HFF-Myc (cell line): ENCODE results near the gene GPR31.
A peak's percentile ranks its signal among the peaks of the same experiment; 100 is the strongest.

ENCODE experiments used
- DNase-seq: peaks from one replicate; pipeline ENCODE4 v3.0.0-alpha.2; 2011; ENCODE audit warnings: low read depth; ENCODE audit errors: extremely low read depth
- H3K4me3 ChIP-seq: replicated peaks from 2 replicates; pipeline ENCODE4 v1.5.1; 2011; ENCODE audit warnings: low read depth, mild to moderate bottlenecking, control low read depth, low read length
- TF ChIP-seq, protein P1 (sequence below): IDR thresholded peaks from 2 replicates; pipeline ENCODE4 v1.5.1; 2012; ENCODE audit warnings: mild to moderate bottlenecking, low read depth, low read length, control low read depth; ENCODE audit errors: missing control alignments

Gene GPR31

DNA sequence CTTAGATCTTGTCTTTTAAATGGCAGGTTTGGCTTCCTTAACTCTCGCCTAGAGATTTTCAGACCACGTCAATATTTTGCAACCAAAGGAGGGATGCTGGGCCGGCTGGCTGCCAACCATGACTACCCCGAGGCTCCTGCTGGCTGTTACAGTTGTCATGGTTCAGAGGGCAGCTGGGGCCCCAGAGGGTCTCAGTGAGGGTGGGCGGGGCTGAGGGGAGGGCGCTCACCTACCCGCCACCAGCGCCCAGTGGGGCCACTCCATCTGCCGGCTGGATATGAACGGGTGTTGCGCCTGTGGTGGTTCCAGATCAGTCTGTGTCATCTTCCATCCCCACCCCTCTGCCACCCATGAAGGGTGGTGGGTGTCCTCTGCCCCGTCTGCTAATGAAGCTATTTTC is 12.3 kb downstream of the GPR31 start:
- no peak overlapping the region for H3K4me3 ChIP-seq
- TF ChIP-seq, protein P1, sequence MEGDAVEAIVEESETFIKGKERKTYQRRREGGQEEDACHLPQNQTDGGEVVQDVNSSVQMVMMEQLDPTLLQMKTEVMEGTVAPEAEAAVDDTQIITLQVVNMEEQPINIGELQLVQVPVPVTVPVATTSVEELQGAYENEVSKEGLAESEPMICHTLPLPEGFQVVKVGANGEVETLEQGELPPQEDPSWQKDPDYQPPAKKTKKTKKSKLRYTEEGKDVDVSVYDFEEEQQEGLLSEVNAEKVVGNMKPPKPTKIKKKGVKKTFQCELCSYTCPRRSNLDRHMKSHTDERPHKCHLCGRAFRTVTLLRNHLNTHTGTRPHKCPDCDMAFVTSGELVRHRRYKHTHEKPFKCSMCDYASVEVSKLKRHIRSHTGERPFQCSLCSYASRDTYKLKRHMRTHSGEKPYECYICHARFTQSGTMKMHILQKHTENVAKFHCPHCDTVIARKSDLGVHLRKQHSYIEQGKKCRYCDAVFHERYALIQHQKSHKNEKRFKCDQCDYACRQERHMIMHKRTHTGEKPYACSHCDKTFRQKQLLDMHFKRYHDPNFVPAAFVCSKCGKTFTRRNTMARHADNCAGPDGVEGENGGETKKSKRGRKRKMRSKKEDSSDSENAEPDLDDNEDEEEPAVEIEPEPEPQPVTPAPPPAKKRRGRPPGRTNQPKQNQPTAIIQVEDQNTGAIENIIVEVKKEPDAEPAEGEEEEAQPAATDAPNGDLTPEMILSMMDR: no peak

DNA sequence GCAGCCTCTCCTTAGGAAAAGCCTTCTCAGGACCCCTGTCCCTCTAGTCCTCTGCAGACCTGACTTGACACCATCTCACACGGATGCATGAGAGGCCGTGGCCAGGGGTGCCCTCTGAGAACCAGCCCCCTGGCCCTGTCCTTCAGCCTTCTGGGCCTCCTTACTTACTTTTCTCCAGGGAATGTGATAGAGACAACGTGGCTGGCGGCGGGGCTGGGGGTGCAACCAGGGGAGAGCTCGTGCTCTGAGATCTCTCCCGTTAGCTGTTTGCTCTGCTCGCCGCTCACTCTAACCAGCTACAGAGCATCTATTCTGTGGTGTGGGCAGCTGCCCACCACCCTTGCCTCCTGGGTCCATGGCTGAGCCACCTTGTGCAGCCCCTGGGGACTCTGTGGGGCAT is 14.7 kb downstream of the GPR31 start:
- no peak for DNase-seq
- H3K4me3 ChIP-seq: no peak overlapping the region
- TF ChIP-seq, protein P1: no peak

More for the DNA sequence above, 12.3 kb downstream of the GPR31 start:
- no peak for DNase-seq

DNA sequence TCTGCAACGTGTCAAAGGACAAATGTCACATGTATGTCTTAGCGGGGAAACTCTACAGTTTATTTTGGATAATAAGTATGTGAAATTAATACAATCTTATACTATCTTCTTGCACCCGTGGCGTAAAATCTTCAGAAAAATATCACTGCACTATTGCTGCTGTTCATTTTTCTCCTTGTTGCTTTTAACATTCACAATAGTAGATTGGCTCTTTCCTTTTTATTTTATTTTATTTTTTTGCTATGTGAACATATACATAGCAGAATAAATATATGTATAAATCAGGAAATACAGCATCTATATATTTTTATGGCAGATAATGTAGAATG is 15.4 kb downstream of the GPR31 start:
- DNase-seq: no peak
- TF ChIP-seq, protein P1: no peak
- no peak overlapping the region for H3K4me3 ChIP-seq

DNA sequence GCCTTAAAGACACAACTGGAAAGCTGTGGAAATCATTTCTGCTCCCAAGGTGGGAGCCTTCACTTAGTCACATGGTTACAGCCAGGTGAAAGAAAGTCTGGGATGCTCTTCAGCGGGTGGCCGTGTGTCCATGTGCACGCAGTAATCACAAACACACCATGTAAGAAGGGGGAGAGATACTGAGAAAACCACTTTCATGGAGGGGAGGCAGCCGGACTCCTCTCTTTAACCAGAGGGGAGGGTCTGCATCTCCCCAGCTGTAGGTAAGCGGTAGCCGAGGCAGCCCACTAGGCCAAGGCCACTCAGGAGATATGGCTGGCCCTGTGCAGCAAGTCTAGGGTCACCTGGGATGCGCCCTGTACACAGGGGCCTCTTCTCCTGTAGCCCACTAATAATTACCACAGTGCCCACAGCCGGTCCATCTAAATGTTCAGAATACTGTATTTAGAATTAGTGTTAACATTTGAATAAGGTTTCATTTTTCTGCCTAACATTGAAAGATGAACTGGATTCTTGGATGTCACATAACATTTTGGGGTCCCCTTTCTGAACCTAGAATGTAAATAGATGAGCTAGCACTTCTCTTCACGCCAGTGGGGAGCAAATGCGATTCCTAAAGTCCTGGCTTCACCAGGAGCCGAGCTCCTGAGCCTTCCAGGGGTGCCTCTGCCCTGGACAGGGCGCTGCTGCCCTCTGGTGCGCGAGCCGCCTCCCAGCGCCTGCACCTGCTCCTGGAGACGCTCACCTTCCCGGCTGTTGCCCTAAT is 15.9 kb downstream of the GPR31 start:
- TF ChIP-seq, protein P1: peak; percentile 57
- no peak for DNase-seq

DNA sequence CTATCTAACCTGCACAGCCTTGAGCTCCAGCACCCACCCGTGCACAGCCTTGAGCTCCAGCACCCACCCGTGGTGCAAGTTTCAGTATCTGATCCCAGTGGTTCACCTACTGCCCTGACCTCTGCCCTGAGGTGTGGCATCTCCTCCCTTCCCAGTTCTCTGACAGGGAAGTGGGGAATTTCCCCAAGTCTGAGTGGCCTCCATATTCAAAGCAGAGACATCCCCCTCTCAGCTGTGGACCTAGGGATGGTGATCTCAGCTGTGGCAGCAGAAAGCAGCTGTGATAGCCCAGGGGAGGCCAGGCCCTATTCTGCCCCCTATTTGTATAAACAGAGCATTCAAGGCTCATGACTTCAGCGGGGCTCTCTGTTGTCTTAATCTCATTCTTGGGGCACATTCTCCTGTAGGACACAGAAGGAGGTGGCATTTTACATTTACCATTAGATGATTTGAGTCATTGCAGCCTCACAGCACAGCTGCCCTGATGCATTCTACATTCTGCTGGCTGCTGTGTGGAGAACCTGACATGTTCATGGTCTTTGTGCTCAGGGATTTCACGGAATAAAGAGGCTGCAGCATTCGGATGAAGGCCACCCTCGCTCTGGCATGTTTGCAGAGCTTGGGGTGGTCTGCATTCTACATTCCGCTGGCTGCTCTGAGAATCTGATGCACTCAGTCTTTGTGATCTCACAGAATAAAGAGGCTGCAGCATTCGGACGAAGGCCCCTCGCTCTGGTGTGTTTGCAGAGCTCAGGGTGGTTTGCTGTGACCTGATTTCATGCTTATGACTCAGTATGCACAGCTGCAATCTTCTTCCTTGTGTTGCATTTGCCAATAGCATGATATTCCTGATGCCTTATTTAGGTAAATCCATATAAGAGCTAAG is 16.9 kb downstream of the GPR31 start:
- H3K4me3 ChIP-seq: no peak overlapping the region

More for the DNA sequence above, 15.9 kb downstream of the GPR31 start:
- H3K4me3 ChIP-seq: no peak overlapping the region

DNA sequence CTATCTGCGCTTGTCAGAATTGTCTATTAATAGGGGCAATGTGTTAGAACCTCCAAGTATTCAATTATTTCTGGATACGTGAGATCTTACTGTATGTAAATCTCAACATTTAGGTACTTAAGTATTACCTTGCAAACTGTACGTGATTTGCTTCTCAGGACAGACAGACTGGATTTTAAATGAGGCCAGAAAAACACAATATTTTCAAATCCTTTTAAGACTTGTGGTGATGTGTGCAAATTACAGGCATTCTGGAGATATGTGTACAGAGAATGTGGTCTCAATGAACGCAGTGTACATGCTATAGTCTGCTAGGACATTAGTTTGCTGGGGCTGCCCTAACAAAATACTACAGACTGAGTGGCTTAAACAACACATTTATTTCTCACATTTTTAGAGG is 18.0 kb downstream of the GPR31 start:
- no peak overlapping the region for H3K4me3 ChIP-seq
- DNase-seq: no peak
- TF ChIP-seq, protein P1: no peak

More for the DNA sequence above, 16.9 kb downstream of the GPR31 start:
- TF ChIP-seq, protein P1: no peak
- no peak for DNase-seq
